Activated naive CD4-positive, alpha-beta T cell treated with anti-CD3 and anti-CD28 coated beads, Interleukin-2, amount 50 U/mL, for 16 hours (primary cell): ENCODE results near the gene ALOX5.
A peak's percentile ranks its signal among the peaks of the same experiment; 100 is the strongest.

Experiments used
- DNase-seq: peaks from one replicate; pipeline ENCODE4 v3.0.0-alpha.2; 2020

Gene ALOX5

DNA sequence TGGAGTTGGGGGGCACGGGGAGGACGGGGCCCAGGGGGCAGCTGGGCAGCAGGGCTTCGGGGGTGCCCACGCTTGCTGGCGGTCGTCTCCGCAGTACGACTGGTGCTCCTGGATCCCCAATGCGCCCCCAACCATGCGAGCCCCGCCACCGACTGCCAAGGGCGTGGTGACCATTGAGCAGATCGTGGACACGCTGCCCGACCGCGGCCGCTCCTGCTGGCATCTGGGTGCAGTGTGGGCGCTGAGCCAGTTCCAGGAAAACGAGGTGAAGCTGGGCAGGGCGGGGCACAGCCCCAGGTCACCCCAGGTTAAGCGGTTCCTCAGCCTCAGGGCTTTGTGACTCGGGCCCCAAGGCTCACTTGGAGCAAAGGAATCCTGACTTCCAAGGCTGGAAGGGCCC is 70.0 kb downstream of the ALOX5 start:
- DNase-seq, result no peak

DNA sequence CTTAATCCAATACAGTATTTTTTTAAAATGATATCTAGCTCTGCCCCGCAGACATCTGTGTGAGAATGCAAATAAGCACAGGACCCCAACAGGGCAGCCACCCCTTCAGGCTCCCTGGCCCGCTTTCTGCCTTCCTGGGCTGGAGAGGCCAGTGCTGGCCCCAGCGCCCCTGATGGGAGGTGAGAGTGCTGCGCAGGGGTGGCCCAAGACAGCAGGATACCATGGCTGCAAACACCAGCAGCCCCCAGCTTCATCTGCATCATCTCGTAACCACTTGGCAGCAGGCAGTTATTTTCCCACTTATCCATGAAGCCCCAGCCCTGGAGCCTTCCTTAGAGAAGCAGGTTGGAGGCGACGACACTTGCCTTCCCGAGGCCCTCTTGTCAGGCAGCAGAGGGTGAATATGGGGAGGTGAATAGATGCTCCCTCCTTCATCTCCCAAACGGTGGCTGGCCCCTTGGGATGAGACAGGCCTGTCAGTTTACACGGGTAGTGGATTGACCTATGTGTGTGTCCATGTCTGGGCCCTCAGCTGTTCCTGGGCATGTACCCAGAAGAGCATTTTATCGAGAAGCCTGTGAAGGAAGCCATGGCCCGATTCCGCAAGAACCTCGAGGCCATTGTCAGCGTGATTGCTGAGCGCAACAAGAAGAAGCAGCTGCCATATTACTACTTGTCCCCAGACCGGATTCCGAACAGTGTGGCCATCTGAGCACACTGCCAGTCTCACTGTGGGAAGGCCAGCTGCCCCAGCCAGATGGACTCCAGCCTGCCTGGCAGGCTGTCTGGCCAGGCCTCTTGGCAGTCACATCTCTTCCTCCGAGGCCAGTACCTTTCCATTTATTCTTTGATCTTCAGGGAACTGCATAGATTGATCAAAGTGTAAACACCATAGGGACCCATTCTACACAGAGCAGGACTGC is 71.2 kb downstream of the ALOX5 start:
- no peak for DNase-seq

DNA sequence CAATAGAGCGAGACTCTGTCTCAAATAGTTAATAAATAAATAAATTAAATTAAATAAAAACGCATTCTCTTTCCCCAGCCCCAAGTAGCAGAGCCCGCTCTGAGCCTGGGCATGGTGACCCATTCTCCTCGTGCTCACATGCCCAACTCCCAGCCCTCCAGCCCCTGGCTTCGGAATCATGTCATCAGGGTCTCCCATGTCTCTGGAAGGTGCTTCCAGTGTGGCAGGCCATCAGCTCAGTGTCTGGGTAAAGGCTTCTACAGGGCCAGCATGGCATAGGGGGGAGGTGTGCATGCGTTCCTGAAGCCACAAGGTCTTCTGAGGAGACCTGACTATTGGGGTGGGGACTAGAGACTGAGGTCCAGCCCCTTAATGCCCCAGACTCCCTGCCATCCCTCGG is 72.8 kb downstream of the ALOX5 start:
- DNase-seq, result no peak

DNA sequence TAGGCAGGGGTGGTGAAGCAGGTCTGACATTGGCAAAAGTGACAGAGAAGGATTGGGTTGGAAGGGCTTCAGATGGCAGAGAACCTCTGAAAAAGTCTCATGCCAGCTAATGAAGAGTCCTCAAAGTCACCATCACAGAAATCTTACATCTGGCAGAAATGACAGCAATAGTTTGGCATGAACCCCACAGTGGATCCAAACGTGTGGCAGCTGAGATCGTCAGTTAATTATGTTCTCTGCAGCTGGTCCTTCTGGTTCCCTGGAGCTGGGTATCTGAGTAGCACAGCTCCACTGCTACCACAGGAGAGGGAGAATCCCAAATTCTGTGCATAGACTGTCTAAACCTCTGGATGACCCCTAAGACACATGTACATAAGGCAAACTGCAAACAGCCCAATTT is 73.4 kb downstream of the ALOX5 start:
- no peak for DNase-seq

DNA sequence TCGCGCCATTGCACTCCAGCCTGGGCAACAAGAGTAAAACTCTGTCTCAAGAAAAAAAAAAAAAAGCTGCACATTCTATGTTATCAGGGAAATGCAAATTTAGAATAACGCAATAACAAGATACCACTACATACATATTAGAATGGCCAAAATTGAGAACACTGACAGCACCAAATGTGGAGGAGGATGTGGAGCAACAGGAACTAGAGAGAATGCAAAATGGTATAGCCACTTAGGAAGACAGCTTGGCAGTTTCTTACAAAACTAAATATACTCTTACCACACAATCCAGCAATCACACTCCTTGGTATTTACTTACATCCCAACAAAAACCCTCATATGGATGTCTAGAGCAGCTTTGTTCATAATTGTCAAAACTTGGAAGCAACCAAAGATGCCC is 76.8 kb downstream of the ALOX5 start:
- no peak for DNase-seq

DNA sequence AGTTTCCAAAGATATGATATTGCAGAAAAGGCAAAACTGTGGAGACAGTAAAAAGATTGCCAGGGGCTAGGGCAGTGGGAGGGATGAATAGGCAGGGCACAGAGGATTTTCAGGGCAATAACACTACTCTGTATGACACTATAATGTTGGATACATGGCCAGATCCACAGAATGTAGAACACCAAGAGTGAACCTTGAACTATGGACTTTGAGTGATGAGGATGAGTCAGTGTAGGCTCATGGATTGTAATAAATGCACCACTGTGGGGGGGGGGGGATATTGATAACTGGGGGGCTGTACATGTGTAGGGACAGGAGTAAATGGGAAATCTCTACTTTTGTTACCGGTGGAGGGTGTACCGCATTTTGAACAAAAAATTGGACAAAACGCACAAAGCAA is 77.4 kb downstream of the ALOX5 start:
- DNase-seq, result no peak

DNA sequence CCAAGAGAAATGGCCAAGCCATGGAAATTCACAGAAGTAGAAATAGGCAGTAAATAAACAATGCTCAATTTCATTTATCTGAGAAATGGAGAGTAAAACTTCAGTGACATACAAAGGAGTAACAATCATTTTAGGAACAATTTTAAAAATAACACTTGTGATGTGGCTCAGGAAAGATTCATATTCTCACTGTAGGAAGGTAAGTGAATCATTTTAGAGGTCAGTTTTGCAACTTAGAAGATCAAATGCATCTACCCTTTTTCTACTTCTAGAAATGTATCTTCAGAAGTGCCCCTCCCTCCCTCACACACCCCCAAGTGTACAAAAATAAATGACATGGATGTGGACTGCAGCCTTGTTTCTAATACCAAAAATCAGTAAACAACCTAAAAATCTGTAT is 78.3 kb downstream of the ALOX5 start:
- no peak for DNase-seq

DNA sequence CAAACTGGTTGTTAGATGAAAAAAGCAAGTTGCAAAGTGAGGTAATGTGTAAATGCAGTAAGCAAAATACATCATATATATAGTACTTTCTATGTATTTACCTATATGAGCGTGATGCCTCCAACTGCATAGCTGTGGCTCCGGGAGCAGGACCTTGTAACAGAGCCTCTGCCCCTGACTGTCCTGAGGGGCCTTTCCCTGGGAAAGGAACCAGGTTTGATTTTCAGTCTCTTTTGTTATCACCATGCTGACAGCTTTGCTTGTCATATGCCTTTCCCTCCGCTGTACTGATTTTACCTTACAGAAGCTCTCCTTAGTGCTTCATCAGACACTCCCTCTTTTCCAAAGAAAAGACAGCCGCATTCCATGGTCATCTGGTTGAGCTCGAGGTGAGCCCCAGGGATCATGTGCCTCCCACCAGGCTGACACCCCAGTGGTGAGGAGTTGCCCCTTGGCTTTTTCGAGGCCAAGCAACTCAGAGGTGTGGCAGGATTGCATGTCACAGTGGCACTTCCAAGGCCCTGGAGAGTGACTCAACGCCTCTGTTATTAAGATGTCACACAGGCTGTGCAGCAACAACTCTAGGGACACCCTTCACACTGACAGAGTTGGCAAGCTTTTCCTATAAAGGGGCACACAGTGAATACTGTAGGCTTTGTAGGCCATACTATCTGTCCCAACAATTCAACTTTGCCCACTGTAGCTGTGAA is 78.9 kb downstream of the ALOX5 start:
- no peak for DNase-seq

DNA sequence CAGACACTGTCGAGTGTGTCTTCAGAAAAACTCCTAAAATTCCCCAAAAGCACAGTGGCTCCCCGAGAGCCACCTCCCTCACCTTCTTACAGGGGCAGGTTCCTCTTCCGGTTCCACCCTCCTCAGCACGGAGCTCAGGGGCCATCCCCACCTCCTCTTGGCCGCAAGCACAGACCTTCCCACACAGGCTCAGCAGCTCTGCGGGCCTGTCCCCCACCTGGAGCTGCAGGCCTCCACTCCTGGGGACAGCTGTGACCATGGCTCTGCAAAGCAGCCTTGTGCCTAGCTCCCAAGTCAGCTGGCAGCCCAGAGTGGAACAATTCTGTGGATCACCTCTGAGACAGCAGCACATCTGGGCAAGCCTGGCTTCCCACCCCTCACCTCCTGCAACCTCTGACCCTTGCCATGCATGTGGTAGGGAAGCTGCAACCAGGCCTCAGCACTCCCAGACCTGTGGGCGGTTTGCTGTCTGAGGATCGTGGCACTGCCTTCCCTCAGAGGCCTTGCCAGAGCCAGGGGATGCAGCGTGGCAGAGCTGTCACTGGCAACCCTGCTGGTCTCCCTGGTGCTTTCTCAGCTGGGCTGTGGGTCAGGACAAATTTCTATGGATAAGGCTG is 79.7 kb downstream of the ALOX5 start:
- DNase-seq, result no peak

DNA sequence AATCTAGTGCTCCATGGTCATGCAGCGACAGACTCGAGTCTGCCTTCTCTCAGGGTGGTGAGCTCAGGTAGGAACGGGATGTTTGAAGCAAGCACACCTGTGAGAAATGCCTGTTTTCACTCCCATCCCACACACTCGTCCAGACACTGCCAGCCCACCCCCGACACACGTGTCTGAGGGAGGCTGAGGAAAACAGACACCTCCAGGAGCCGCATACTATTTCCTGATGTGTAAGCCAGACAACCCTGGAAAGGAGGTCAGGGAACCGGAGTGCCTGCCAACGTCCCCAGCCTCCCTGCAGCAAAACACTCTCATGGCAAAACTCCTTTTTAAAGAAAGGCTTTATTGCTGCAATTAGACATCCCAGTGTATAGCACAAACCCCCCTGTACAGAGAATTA is 80.2 kb downstream of the ALOX5 start:
- no peak for DNase-seq

DNA sequence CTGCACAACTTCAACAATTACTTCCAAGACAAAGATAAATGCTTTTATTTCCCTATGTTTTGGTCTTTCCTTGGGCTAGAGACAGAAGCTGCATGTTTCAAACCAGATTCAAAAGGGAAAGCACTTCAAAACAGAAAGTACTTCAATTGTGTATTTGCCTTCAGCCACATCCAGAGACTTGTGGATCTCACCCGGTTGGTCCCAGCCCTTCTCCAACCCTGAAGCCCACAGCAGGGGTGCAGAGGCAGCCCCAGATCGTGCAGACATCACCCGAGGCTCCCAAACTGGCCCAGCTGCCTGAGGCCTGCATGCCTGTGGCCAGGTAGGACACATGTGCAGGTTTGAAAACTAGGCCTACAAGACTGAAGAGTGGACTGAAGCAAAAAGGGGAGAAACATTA is 80.8 kb downstream of the ALOX5 start:
- DNase-seq, result no peak

DNA sequence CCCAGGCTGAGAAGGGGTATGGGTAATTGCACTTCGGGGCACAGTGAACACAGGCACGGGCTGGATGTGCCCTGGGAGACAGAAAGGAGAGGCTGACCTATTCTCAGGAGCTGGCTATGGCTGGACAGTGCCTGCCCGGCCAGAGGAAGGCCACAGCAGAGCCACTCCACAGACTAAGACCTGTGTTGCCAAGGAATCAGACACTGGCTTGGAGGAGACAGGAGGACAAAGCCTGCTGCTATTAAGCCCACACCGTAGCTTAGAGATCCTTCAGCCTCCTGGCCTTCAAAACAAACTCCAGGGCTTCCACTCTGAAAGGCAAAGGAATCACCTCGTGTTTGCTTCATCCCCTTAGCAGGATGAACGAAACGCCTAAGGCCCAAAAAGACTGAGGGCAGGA is 82.2 kb downstream of the ALOX5 start:
- DNase-seq, result no peak

DNA sequence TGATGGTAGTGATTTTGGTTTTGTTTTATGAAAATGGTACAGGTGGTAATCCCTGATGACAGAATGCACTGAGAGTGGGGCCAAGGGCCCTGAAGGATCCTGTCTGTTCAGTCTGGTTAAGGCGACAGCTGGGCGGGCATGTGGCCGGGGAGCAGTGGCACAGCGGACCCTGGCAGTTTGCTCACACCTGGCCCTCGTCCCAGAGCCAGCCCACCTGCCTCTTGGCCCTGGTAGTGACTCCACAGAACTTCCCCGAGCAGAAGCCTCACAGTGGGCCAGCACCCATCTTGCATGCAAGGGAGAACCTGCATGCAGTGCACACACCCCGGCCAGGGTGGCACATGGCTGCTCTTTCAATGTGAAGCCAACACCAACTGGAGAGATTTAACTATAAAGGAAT is 82.8 kb downstream of the ALOX5 start:
- no peak for DNase-seq

DNA sequence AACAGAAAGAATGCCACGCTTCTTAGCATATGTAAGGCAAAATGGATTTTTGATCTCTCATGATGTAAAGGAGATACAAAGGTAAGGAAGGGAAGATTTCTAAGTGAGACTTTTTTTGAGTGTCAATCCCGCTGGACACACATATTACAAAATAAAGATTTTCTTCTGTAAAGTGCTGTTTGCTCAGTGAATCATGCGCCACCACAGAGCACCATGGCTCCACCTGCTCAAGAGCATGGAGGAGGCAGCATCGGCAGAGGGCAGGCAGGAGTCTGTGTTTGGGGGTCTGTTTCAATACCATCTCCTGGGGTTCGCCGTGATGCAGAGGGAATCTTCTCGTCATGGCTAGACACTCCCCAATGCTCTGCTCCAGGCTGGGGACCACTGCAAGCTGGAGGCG is 83.5 kb downstream of the ALOX5 start:
- no peak for DNase-seq

DNA sequence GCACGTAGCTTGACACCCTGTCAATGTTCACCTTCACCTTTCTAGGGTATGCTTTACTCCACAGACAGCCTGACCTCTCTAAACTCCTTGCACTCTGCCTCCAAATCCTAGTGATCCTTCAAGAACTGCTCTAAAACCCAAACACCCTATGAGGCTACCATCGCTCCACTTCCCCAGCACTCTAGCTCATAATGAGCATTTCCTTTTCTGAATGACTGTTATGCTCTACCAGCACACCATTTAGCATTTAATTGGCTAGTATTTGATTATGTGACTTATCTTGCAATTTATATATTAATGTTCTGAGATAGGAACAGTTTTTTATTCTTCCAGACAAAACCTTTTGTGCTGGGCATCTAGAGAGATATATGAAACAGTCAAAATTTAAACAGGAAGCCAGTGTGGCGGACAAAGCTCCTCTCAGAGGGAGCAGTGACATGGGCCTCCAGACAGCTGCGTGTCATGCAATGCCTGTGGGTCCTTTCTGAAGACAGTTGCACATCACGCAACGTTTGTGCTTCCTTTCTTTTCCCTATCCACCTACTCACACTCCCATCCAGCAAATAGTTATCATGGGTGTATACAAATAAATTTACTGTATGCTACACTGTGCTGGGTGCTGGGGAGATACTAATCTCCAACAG is 86.3 kb downstream of the ALOX5 start:
- DNase-seq, result no peak

DNA sequence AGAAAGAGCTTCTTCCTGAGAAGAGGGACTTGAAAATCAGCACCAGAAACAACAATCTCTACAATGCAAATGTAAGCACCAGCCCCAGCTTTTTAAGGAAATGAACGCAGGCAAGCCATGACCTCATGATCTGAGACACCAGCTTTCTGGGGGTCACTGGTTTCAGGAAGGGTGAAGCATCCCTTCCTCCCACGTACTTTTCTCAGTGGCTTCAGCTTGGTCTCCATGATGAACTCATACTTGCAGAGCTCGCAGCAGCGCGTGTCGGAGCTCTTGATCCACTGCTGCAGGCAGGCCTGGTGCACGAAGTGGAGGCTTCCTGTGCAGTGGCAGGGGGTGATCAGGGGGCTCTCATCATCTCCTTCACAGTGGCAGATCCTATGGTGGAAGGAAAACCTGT is 87.0 kb downstream of the ALOX5 start:
- DNase-seq, result no peak

DNA sequence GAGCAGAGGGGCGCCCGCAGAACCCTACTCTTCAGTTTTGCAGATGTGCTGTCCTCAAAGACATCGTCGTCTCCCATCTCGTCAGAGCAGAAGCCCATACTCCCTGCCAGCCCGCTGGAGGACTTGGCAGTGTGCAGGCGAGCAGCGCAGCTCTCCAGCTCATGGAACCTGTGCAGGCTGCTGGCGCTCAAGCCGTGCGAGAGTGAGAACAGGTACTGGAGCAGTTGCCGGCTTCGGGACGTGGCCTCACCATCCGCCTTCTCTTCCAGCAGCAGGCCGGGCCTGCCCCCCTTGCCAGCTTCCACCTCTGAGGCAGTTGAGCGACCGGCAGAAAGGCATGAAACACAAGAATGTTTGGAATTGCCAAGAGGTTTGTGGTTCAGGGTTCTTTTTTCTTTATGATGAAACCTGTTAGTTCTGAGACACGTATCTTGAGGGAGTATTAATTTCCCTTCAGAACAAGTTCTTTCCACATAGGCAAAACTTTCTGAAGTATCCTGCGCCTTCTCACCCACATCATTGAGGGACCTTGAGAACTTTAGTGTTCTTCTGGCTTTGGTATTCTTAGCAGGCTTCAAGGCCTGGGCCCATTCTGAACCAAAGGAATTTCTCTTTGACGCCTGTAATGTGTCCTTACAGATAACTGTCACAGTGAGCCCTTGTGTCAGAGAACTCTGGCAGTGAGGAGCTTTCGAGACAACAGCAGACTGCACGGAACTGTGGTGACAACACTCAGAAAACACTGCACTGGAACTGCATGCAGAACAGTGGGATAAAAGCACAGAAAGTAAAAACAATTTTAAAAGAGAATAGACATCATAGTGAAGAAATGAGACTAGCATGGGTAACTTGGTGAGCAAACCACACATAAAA is 89.5 kb downstream of the ALOX5 start:
- no peak for DNase-seq

DNA sequence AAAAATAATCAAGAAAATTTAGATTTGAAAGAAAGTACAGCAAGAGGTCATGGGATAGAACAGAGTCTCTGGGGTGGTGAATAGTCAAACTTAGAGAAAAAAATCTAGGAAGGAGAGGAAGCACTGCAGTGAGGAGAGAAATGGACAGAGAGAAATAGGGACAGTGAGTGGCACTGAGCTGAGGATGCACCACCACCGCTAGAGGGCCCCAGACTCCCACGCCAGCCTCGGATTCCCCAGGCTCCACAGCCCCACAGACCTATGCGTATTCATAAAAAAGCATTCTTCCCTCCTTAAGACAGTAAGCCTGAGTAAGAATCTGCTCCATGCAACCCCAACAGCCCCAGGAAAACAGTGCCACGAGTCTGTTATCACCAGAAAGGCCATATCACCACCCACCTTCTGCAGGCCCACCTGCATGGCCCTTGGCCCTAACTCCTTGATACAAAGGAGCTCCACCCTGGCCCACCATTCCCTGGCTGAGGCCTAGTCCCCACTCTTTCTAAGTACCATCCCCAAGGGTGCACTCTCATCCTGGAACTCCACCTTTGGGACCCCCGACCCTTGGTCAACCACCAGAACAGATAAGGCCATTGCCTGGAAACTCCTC is 91.0 kb downstream of the ALOX5 start:
- DNase-seq, result peak; percentile 78

DNA sequence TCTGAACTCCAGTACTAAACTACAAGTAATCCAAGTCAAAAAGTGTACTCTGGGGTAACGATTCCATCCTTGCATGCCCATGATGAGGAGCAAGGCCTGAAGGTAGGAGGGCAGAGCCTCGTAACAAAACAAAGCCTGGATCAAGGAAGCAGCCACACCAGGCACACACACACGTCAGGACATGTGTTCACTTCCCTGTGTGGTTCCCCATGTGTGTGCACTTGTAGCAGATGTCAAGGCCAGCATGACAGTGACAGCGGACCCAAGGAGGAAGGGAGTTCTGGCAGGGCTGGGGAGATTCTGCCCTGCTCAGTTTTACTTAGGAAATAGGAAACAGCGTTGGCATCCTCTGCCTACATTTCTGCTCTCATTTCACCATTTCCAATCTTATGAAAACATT is 92.8 kb downstream of the ALOX5 start:
- DNase-seq, result no peak

DNA sequence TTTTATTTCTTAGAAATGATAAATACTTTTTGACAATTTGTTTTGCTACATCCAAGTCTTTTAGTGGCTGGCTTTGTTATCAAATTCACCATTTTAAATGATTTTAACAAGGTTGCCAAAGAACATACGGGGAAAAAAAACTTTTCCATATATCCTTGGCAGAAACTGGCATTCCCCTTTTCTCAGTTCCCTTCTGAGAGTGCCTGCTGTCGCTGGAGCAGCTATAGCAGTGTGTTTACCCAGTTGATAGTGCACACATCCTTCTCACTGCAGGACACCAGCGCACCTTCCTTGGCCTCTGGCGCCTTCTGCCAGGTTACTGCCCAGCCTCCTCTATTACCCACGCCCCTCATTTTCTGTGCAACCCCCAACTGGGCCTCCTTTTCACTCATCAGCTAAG is 94.1 kb downstream of the ALOX5 start:
- DNase-seq, result no peak

DNA sequence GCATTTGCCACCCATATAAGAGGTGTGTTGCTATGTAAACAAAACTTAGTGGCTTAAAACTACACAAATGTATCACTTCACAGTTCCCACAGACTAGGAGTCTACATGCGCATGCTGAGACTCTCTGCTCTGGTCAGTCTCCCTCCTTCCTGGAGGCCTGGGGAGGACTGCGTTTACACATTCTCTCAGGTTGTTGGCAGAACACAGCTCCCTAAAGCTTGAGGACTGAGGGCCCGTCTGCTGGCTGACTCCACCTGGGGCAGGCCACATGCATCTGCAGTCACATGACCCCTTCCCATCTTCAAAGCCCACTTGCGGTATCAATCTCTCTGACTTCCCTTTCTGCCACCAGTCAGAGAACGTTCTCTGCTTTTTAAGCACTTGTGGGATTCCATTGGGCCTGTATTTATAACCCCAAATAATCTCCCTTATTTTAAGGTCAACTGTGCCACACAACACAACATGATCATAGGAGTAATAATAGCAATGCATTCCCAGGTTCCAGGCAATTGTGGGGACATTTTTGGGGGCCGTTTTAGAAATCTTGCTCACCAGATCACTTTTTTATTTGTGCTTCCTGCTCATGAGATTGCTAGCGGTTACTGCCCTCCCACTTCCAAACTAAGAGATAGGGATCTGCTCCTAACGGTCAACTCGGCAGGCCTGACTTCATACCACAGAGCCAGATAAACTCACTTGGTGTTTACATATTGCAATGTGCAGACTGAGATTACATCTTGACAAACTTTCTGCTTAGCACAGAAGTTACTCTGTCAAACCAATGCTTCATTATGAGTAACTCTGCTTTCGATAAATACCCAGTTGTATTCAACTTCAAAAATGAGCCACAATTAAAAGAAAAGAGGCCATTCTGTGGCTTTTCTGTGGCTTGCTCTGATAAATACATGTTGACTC is 96.3 kb downstream of the ALOX5 start:
- DNase-seq, result peak; percentile 51
